Measurements from ENCODE around the gene KRTAP16-1. TPM values are rescaled to one million over a fixed set of nuclear protein-coding genes. Genes with fewer than 3 reads are reported as not detected.

KRTAP16-1 gene
- total RNA-seq, 2 donors from 2014 or later, result not detected

- Histone ChIP-seq H3K9ac (ENCODE audit: extremely low read depth, low read length, poor library complexity, severe bottlenecking) (no peak overlapping the region), H3K9me3 (ENCODE audit: control insufficient read depth, low read length) (peaks cover 25% of the 10 kb centered on the region), H3K27ac (ENCODE audit: low read depth, low read length) (no peak overlapping the region), H3K27me3 (ENCODE audit: control insufficient read depth, insufficient read depth, low read length, poor library complexity, severe bottlenecking) (no peaks in the 10 kb centered on the region), H3K36me3 (ENCODE audit: control insufficient read depth, insufficient read depth, low read length) (no peaks in the 10 kb centered on the region), H3K4me1 (ENCODE audit: control insufficient read depth, insufficient read depth, low read length) (no peaks in the 10 kb centered on the region), H3K4me3 (ENCODE audit: low read length) (no peak overlapping the region)
- Mint-ChIP-seq H3K36me3 (ENCODE audit: low read depth) (no peaks in the 10 kb centered on the region), H3K4me3 (no peak overlapping the region), H3K4me1 (no peaks in the 10 kb centered on the region), H3K9me3 (peaks cover 33% of the 10 kb centered on the region), H3K27ac (no peak overlapping the region), H3K27me3 (ENCODE audit: insufficient read depth) (peaks cover 14% of the 10 kb centered on the region)
- no peak for DNase-seq
- WGBS, 2 experiments (ENCODE audit: insufficient coverage in 1 of 2, insufficient read length in 1 of 2), result 86 to 97% methylated on average over 3 of the region's 3 CpGs
- no peak for TF ChIP-seq CTCF (conservative IDR thresholded peaks at IDR 0.05)
Measured at GRCh38 chr17:41345992-41346391, 36.9 kb upstream of the KRTAP16-1 start.

- 87 to 90% methylated on average over 3 of the region's 3 CpGs for WGBS, 2 experiments (ENCODE audit: insufficient coverage in 1 of 2, insufficient read length in 1 of 2)
- no peak overlapping the region for H3K4me3 Mint-ChIP-seq
- peaks cover 14% of the 10 kb centered on the region for H3K27me3 Mint-ChIP-seq (ENCODE audit: insufficient read depth)
Measured at GRCh38 chr17:41343029-41343428, 33.9 kb upstream of the KRTAP16-1 start.

GRCh38 chr17:41340934-41341861, 32.1 kb upstream of the KRTAP16-1 start:
- no peak for TF ChIP-seq CTCF (conservative IDR thresholded peaks at IDR 0.05)
- Mint-ChIP-seq H3K36me3 (ENCODE audit: low read depth) (no peaks in the 10 kb centered on the region), H3K4me1 (no peaks in the 10 kb centered on the region), H3K27me3 (ENCODE audit: insufficient read depth) (peaks cover 17% of the 10 kb centered on the region), H3K27ac (no peak overlapping the region), H3K4me3 (no peak overlapping the region), H3K9me3 (peaks cover 47% of the 10 kb centered on the region)
- no peaks in the 10 kb centered on the region for H3K27me3 ChIP-seq (ENCODE audit: control insufficient read depth, insufficient read depth, low read length, poor library complexity, severe bottlenecking)
- H3K27ac ChIP-seq (ENCODE audit: low read depth, low read length), result no peak overlapping the region
- DNase-seq, result no peak
- no peaks in the 10 kb centered on the region for H3K36me3 ChIP-seq (ENCODE audit: control insufficient read depth, insufficient read depth, low read length)
- no peaks in the 10 kb centered on the region for H3K4me1 ChIP-seq (ENCODE audit: control insufficient read depth, insufficient read depth, low read length)
- H3K9ac ChIP-seq (ENCODE audit: extremely low read depth, low read length, poor library complexity, severe bottlenecking), result no peak overlapping the region
- 83 to 90% methylated on average over 5 to 7 of the region's 7 CpGs for WGBS, 2 experiments (ENCODE audit: insufficient coverage in 1 of 2, insufficient read length in 1 of 2)
- H3K4me3 ChIP-seq (ENCODE audit: low read length), result no peak overlapping the region
- H3K9me3 ChIP-seq (ENCODE audit: control insufficient read depth, low read length), result peaks cover 27% of the 10 kb centered on the region

More at GRCh38 chr17:41343029-41343428, 33.9 kb upstream of the KRTAP16-1 start:
- no peaks in the 10 kb centered on the region for H3K4me1 Mint-ChIP-seq
- DNase-seq, result no peak
- H3K4me1 ChIP-seq (ENCODE audit: control insufficient read depth, insufficient read depth, low read length), result no peaks in the 10 kb centered on the region
- H3K4me3 ChIP-seq (ENCODE audit: low read length), result no peak overlapping the region
- peaks cover 27% of the 10 kb centered on the region for H3K9me3 ChIP-seq (ENCODE audit: control insufficient read depth, low read length)
- no peak overlapping the region for H3K27ac Mint-ChIP-seq
- H3K27me3 ChIP-seq (ENCODE audit: control insufficient read depth, insufficient read depth, low read length, poor library complexity, severe bottlenecking), result no peaks in the 10 kb centered on the region
- H3K9me3 Mint-ChIP-seq, result peaks cover 38% of the 10 kb centered on the region
- no peaks in the 10 kb centered on the region for H3K36me3 Mint-ChIP-seq (ENCODE audit: low read depth)
- TF ChIP-seq CTCF (conservative IDR thresholded peaks at IDR 0.05), result no peak
- no peak overlapping the region for H3K27ac ChIP-seq (ENCODE audit: low read depth, low read length)
- H3K36me3 ChIP-seq (ENCODE audit: control insufficient read depth, insufficient read depth, low read length), result no peaks in the 10 kb centered on the region
- H3K9ac ChIP-seq (ENCODE audit: extremely low read depth, low read length, poor library complexity, severe bottlenecking), result no peak overlapping the region

Data from endodermal cell (in vitro differentiated cells).